ENCODE measurements around the gene EDDM3A. TPM values are rescaled to one million over a fixed set of nuclear protein-coding genes. Genes with fewer than 3 reads are reported as not detected.
"Not testable (repeated sequence)": the region's sequence is repeated elsewhere in the genome, so short reads cannot be mapped to it uniquely, and the experiment has no call there.

EDDM3A gene
- polyA plus RNA-seq, 2 donors = not detected

DNA sequence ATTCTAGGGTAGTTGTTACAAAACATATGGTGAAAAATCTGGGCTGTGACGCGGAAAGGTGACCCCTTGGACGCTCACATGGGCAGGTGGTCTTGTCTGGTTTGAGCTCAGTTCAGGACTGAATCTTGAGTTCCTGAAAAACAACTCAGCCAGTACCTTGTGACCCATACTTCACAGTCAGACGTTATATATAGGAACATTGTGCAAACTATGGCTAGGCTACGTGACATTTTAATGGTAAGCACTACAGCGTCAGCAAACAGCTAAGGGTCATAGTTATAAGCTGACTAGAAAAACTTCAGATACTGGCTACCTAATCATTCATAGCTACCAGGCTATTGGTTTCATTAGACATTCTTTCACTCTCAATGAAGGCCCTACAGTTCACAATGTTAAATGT is 14.8 kb upstream of the EDDM3A start:
- Histone ChIP-seq H3K36me3 (ENCODE audit: control insufficient read depth in 2 of 2, insufficient read depth in 2 of 2, low read length in 1 of 2) (no peaks in the 10 kb centered on the region), H3K4me1 (ENCODE audit: control insufficient read depth in 2 of 2, insufficient read depth in 2 of 2, low read length in 1 of 2) (no peaks in the 10 kb centered on the region), H3K27ac (ENCODE audit: low read depth in 2 of 2, low read length in 1 of 2) (no peak overlapping the region), H3K27me3 (ENCODE audit: control insufficient read depth in 1 of 2, insufficient read depth in 2 of 2, low read length in 2 of 2) (no peaks in the 10 kb centered on the region), H3K4me3 (ENCODE audit: low read depth in 1 of 2, low read length in 2 of 2) (no peak overlapping the region), H3K9me3 (ENCODE audit: control insufficient read depth in 2 of 2, insufficient read depth in 1 of 2, low read depth in 1 of 2, low read length in 1 of 2) (no peaks in the 10 kb centered on the region)
- WGBS, 2 donors = 71 to 80% methylated on average over 6 of the region's 6 CpGs

DNA sequence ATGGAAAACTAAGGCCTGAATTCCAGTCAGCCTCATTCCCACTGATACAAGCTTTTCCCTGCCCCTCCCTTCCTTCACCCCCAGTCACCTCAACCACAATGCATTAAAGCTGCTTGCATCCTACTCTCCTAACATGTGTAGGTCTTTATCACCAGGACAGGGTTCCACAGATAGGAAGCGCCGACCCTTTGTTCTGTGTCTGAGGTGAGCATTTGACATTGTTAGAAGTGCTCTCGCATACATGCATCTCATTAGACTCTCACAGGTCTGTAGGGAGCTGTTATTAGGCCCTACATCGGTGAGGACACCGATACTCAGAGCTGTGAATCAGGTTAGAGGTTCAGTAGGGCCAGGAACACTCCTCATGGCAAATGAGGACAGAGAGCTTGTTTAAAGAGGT is 13.2 kb upstream of the EDDM3A start:
- H3K4me3 ChIP-seq (ENCODE audit: low read depth in 1 of 2, low read length in 2 of 2) = no peak overlapping the region
- H3K4me1 ChIP-seq (ENCODE audit: control insufficient read depth in 2 of 2, insufficient read depth in 2 of 2, low read length in 1 of 2) = no peaks in the 10 kb centered on the region
- 84 to 87% methylated on average over 5 of the region's 5 CpGs for WGBS, 2 donors
- no peaks in the 10 kb centered on the region for H3K27me3 ChIP-seq (ENCODE audit: control insufficient read depth in 1 of 2, insufficient read depth in 2 of 2, low read length in 2 of 2)
- no peak overlapping the region for H3K27ac ChIP-seq (ENCODE audit: low read depth in 2 of 2, low read length in 1 of 2)
- H3K36me3 ChIP-seq (ENCODE audit: control insufficient read depth in 2 of 2, insufficient read depth in 2 of 2, low read length in 1 of 2) = no peaks in the 10 kb centered on the region
- H3K9me3 ChIP-seq (ENCODE audit: control insufficient read depth in 2 of 2, insufficient read depth in 1 of 2, low read depth in 1 of 2, low read length in 1 of 2) = no peaks in the 10 kb centered on the region

DNA sequence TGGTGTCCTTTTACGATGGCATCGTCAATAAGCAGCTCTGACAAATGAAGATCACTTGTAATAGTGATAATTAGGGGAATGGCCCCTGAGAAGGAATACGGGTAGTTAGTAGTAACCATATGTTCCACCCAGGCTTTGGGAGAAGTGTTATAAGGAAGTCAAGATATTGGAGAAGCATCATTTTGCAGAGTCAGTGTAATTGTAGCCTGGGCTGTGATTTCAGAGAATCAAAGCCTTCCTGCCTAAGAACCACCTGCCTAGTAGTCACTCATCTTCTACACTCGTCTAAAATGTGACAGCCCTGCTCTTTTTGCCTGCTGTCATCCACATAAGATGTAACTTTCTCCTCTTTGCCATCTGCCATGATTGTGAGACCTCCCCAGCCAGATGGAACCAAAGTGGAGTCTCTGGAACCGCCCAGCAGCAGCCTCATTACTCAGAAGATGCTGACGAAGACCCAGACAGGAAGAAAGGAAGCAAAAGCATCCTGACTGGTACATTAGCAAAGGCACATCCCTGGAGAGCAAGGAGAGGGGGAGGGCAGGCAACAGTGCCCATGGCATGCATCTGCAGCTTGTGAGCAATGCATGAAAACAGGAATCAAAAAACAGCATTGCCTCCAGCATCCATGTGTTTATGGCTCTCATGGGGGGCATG is 12.6 kb upstream of the EDDM3A start:
- H3K4me1 ChIP-seq (ENCODE audit: control insufficient read depth in 2 of 2, insufficient read depth in 2 of 2, low read length in 1 of 2) = no peaks in the 10 kb centered on the region
- no peaks in the 10 kb centered on the region for H3K27me3 ChIP-seq (ENCODE audit: control insufficient read depth in 1 of 2, insufficient read depth in 2 of 2, low read length in 2 of 2)
- WGBS, 2 donors = 66 to 67% methylated on average over 6 of the region's 6 CpGs
- H3K4me3 ChIP-seq (ENCODE audit: low read depth in 1 of 2, low read length in 2 of 2) = no peak overlapping the region
- H3K36me3 ChIP-seq (ENCODE audit: control insufficient read depth in 2 of 2, insufficient read depth in 2 of 2, low read length in 1 of 2) = no peaks in the 10 kb centered on the region
- H3K9me3 ChIP-seq (ENCODE audit: control insufficient read depth in 2 of 2, insufficient read depth in 1 of 2, low read depth in 1 of 2, low read length in 1 of 2) = no peaks in the 10 kb centered on the region
- H3K27ac ChIP-seq (ENCODE audit: low read depth in 2 of 2, low read length in 1 of 2) = no peak overlapping the region

DNA sequence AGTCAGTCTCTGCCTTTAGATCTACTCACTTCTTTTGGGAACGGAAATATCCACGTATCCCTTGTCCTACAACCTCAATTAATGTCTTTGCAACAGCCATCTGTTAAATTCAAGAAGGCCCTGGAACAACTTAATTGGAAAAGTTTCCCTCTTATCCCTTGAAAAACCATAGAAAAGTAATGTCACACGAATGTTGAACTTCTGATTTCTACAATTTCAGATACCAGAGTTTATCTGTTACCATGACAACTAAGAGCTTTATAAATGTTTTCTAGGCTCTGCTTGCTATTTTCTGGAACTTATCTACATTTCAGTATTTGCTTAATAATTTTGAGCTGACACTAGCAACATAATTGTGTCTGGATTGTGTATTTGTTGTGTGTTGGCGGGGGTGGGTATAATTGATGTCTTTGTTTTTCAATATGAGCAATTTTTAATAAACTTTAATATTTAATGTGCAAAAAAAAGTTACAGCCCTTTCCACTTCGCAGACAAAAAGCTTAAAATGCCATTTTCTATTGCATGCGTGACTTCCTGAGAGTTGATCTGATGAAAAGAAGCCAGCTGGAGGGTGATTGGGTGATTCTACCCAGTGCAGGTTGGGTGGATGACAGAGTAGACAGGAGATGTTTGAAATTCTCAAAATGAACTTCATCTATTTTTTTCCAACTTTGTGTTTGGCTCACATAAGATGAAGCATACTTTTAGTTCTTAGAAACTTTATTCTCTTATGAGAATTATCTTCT is 11.8 kb upstream of the EDDM3A start:
- WGBS, 2 donors = 54 to 57% methylated on average over 6 of the region's 6 CpGs
- Histone ChIP-seq H3K4me1 (ENCODE audit: control insufficient read depth in 2 of 2, insufficient read depth in 2 of 2, low read length in 1 of 2) (no peaks in the 10 kb centered on the region), H3K9me3 (ENCODE audit: control insufficient read depth in 2 of 2, insufficient read depth in 1 of 2, low read depth in 1 of 2, low read length in 1 of 2) (no peaks in the 10 kb centered on the region), H3K36me3 (ENCODE audit: control insufficient read depth in 2 of 2, insufficient read depth in 2 of 2, low read length in 1 of 2) (no peaks in the 10 kb centered on the region), H3K27ac (ENCODE audit: low read depth in 2 of 2, low read length in 1 of 2) (no peak overlapping the region), H3K4me3 (ENCODE audit: low read depth in 1 of 2, low read length in 2 of 2) (no peak overlapping the region), H3K27me3 (ENCODE audit: control insufficient read depth in 1 of 2, insufficient read depth in 2 of 2, low read length in 2 of 2) (no peaks in the 10 kb centered on the region)

DNA sequence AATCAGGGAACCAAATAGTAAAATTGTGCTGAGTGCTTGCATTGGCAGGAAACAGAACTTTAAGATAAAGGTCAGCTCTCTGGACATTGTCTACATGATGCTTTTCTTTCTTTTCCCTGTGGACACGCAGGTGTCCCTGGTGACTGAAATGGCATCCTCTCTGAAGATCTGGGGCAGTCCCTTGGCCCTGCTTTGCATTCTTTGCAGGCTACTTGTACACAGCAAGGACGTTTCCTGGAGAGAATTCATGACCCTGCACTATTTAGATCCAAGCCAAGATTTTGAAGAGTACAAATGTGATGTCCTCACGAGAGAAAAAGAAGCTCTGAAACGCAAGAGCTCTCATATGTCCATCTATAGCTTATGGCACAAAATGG is 11.3 kb upstream of the EDDM3A start:
- H3K4me1 ChIP-seq (ENCODE audit: control insufficient read depth in 2 of 2, insufficient read depth in 2 of 2, low read length in 1 of 2) = no peaks in the 10 kb centered on the region
- WGBS, 2 donors = 56% methylated on average over 4 of the region's 4 CpGs
- H3K36me3 ChIP-seq (ENCODE audit: control insufficient read depth in 2 of 2, insufficient read depth in 2 of 2, low read length in 1 of 2) = no peaks in the 10 kb centered on the region
- no peaks in the 10 kb centered on the region for H3K27me3 ChIP-seq (ENCODE audit: control insufficient read depth in 1 of 2, insufficient read depth in 2 of 2, low read length in 2 of 2)
- no peaks in the 10 kb centered on the region for H3K9me3 ChIP-seq (ENCODE audit: control insufficient read depth in 2 of 2, insufficient read depth in 1 of 2, low read depth in 1 of 2, low read length in 1 of 2)
- no peak overlapping the region for H3K4me3 ChIP-seq (ENCODE audit: low read depth in 1 of 2, low read length in 2 of 2)
- no peak overlapping the region for H3K27ac ChIP-seq (ENCODE audit: low read depth in 2 of 2, low read length in 1 of 2)

GRCh38 chr14:20738292-20738691 is 7.4 kb upstream of the EDDM3A start:
- not testable (repeated sequence) for H3K4me3 ChIP-seq (ENCODE audit: low read depth in 1 of 2, low read length in 2 of 2); H3K27me3 ChIP-seq (ENCODE audit: control insufficient read depth in 1 of 2, insufficient read depth in 2 of 2, low read length in 2 of 2); H3K4me1 ChIP-seq (ENCODE audit: control insufficient read depth in 2 of 2, insufficient read depth in 2 of 2, low read length in 1 of 2); H3K36me3 ChIP-seq (ENCODE audit: control insufficient read depth in 2 of 2, insufficient read depth in 2 of 2, low read length in 1 of 2); H3K27ac ChIP-seq (ENCODE audit: low read depth in 2 of 2, low read length in 1 of 2); H3K9me3 ChIP-seq (ENCODE audit: control insufficient read depth in 2 of 2, insufficient read depth in 1 of 2, low read depth in 1 of 2, low read length in 1 of 2)
- 92 to 97% methylated on average over 7 of the region's 7 CpGs for WGBS, 2 donors

- 76 to 79% methylated on average over 4 of the region's 4 CpGs for WGBS, 2 donors
- Histone ChIP-seq H3K27me3 (ENCODE audit: control insufficient read depth in 1 of 2, insufficient read depth in 2 of 2, low read length in 2 of 2) (no peaks in the 10 kb centered on the region), H3K27ac (ENCODE audit: low read depth in 2 of 2, low read length in 1 of 2) (no peak overlapping the region), H3K36me3 (ENCODE audit: control insufficient read depth in 2 of 2, insufficient read depth in 2 of 2, low read length in 1 of 2) (no peaks in the 10 kb centered on the region), H3K4me3 (ENCODE audit: low read depth in 1 of 2, low read length in 2 of 2) (no peak overlapping the region), H3K4me1 (ENCODE audit: control insufficient read depth in 2 of 2, insufficient read depth in 2 of 2, low read length in 1 of 2) (no peaks in the 10 kb centered on the region), H3K9me3 (ENCODE audit: control insufficient read depth in 2 of 2, insufficient read depth in 1 of 2, low read depth in 1 of 2, low read length in 1 of 2) (no peaks in the 10 kb centered on the region)
These were observed 3.6 kb upstream of the EDDM3A start for GRCh38 chr14:20742132-20742531.

DNA sequence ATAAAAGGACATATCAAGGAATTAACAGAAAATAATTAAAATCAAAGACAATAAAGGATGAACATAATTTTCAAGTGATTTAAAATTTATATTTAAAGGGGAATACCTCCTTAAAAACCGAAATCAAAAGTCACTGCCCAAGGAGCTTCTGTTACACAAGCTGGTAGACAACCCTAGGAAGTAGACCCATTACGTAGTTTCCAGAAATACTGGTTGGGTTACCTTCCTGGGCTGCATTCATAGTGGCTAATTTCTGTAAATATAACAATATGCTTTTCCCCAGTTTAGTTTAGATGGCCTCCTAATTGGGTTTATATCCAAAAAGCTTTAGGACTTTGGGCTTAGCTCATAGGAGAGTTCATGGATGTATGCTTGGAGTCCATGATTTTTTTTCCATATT is 2.1 kb upstream of the EDDM3A start:
- no peaks in the 10 kb centered on the region for H3K9me3 ChIP-seq (ENCODE audit: control insufficient read depth in 2 of 2, insufficient read depth in 1 of 2, low read depth in 1 of 2, low read length in 1 of 2)
- H3K4me1 ChIP-seq (ENCODE audit: control insufficient read depth in 2 of 2, insufficient read depth in 2 of 2, low read length in 1 of 2) = no peaks in the 10 kb centered on the region
- H3K4me3 ChIP-seq (ENCODE audit: low read depth in 1 of 2, low read length in 2 of 2) = no peak overlapping the region
- no peak overlapping the region for H3K27ac ChIP-seq (ENCODE audit: low read depth in 2 of 2, low read length in 1 of 2)
- H3K27me3 ChIP-seq (ENCODE audit: control insufficient read depth in 1 of 2, insufficient read depth in 2 of 2, low read length in 2 of 2) = no peaks in the 10 kb centered on the region
- WGBS, 2 donors = 48 to 51% methylated on average over 2 of the region's 2 CpGs
- no peaks in the 10 kb centered on the region for H3K36me3 ChIP-seq (ENCODE audit: control insufficient read depth in 2 of 2, insufficient read depth in 2 of 2, low read length in 1 of 2)

DNA sequence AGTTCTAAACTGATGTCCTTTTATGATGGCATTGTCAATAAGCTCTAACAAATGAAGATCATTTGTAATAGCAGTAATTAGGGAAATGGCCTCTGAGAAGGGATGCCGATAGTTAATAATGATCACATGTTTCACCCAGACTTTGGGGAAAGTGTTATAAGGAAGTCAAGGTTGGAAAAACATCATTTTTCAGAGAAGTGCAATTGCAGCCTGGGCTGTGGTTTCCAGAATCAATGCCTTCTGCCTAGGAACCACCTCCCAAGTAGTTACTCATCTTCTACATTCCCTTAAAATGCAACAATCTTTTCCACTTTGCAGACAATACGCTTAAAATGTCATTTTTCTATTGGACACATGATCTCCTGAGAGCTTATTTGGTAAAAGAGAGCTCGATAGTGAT is 879 bp downstream of the EDDM3A start:
- H3K27ac ChIP-seq (ENCODE audit: low read depth in 2 of 2, low read length in 1 of 2) = no peak overlapping the region
- no peaks in the 10 kb centered on the region for H3K27me3 ChIP-seq (ENCODE audit: control insufficient read depth in 1 of 2, insufficient read depth in 2 of 2, low read length in 2 of 2)
- H3K36me3 ChIP-seq (ENCODE audit: control insufficient read depth in 2 of 2, insufficient read depth in 2 of 2, low read length in 1 of 2) = no peaks in the 10 kb centered on the region
- no peaks in the 10 kb centered on the region for H3K4me1 ChIP-seq (ENCODE audit: control insufficient read depth in 2 of 2, insufficient read depth in 2 of 2, low read length in 1 of 2)
- H3K9me3 ChIP-seq (ENCODE audit: control insufficient read depth in 2 of 2, insufficient read depth in 1 of 2, low read depth in 1 of 2, low read length in 1 of 2) = peaks cover 0 to 2% of the 10 kb centered on the region in 2 donors
- H3K4me3 ChIP-seq (ENCODE audit: low read depth in 1 of 2, low read length in 2 of 2) = no peak overlapping the region
- 86 to 89% methylated on average over 3 of the region's 3 CpGs for WGBS, 2 donors

- 89 to 94% methylated on average over 2 of the region's 2 CpGs for WGBS, 2 donors
These were observed 2.8 kb downstream of the EDDM3A start for GRCh38 chr14:20748439-20748838.

More at GRCh38 chr14:20748439-20748838, 2.8 kb downstream of the EDDM3A start:
- Histone ChIP-seq H3K27me3 (ENCODE audit: control insufficient read depth in 1 of 2, insufficient read depth in 2 of 2, low read length in 2 of 2) (no peaks in the 10 kb centered on the region), H3K9me3 (ENCODE audit: control insufficient read depth in 2 of 2, insufficient read depth in 1 of 2, low read depth in 1 of 2, low read length in 1 of 2) (peaks cover 0 to 11% of the 10 kb centered on the region in 2 donors), H3K27ac (ENCODE audit: low read depth in 2 of 2, low read length in 1 of 2) (no peak overlapping the region), H3K4me1 (ENCODE audit: control insufficient read depth in 2 of 2, insufficient read depth in 2 of 2, low read length in 1 of 2) (no peaks in the 10 kb centered on the region), H3K36me3 (ENCODE audit: control insufficient read depth in 2 of 2, insufficient read depth in 2 of 2, low read length in 1 of 2) (no peaks in the 10 kb centered on the region), H3K4me3 (ENCODE audit: low read depth in 1 of 2, low read length in 2 of 2) (no peak overlapping the region)
